ENCODE measurements around the gene SORBS2. TPM values are rescaled to one million over a fixed set of nuclear protein-coding genes. Genes with fewer than 3 reads are reported as not detected.

The SORBS2 gene
- total RNA-seq, 1 experiment from 2014 or later = 1.5 TPM

DNA sequence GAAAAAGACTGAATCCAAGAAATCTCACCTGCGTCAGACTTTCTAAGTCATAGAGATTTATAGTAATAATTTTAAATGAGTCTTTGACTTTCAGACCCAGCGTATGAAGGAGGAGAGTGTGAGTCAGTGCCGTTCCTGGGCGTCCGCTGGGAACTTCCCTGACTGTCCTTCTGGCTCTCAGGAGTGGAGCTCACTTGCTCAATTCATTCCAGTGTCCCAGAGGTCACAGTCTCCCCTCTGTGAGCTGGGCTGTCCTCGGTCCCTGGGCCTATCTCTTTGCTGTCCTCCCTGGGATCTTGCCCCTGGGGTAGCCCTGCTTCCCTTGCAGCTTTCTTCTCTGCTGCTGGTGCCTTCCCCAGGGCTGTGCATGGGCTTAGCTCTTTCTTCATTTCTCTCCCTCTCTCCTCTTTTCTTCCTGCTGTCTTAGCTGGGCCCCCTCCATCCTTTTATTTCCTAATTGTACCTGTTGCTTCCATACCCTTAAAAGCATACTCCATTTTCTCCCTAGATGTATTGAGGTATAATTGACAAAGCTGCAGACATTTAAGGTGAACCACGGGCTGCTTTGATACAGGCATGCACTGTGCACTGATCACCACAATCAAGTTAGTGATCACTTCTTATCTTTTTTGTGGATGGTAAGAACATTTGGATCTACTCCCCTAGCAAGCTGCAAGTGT, 11.6 kb downstream of the SORBS2 start:
- DNase-seq (ENCODE audit: low spot score) = no peak

DNA sequence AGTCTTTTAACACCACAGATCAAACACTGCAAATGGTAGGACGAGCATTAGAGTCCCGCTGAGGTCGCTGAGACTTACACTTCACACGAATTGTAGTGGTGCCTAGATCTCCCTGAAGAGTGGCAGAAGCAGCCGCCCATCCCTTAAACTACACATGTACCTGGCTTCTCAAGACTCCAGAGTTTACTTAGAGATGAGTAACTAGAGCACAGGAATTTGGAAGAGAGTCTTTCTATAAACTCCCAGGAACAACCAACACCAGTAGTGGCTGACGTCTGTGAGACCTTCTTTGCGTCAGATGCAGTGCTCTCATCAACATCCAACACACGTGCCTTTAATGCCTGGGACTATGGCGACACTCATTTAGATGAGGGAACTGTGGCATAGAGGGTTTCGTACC, 12.6 kb downstream of the SORBS2 start:
- no peak for DNase-seq (ENCODE audit: low spot score)

DNA sequence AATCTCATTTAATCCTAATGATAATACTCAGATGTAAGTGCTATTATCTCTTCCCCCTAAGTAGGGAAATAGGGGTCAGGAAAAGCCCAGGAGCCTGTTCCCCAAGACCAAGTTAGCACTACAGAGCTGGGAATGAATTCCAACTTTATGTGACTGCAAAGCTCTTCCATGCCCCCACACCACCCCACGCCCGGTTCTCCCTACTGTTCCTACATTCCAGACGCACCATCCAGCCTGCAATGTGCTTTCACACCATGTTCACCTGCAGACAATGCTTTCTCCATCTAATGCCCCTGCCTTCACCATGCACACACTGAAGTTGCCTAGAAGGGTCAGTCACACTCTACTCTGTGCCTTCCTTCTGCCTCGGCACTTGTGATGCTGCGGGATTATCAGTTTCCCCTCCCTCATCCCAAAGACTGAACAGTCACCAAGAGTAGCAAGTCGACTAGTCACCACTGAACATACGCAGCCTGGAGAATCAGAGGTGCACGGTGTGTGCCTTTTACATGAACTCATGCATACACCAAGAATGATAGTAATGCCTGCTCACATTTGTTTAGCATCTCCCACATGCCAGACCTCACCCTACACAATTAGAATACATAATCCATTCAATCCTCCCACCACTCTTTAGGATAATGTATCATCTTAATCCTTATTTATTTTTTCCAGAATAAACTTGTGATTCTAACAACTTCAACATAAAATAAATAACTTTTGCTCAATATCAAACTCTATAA, 14.2 kb downstream of the SORBS2 start:
- DNase-seq (ENCODE audit: low spot score) = no peak

DNA sequence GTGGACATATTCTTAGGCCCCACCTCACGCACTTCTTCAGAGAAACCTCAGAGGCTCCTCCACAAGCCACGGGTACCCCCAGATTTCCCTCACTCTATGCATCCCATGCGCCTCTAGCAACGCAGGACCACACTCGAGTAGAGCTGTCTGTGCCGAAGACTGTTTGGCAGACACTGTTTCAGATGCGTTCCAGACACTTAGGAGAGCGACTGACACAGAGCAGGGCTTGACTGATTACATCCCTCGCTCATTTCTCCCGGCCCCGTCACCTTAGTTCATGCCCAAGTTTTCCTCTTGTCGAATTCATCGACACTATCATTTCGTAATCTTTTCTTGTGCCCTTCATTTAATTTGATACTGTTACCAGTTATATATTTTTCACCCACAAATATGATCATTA, 15.0 kb downstream of the SORBS2 start:
- DNase-seq (ENCODE audit: low spot score) = no peak

DNA sequence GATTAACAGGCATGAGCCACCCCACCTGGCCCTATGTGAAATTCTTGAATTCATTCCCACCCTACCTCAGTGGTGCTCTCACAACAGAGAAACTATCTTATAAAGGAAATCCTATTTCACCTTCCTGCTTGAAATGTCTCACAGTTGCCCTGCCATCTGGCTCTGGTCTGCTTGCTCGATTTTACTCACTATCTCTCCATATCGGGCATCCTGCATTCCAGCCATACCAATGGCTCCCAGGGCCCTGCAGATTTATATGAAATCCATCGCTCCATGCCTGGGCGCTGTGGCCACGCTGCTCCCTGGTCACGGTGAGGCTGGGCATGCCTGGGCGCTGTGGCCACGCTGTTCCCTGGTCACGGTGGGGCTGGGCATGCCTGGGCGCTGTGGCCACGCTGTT, 15.8 kb downstream of the SORBS2 start:
- no peak for DNase-seq (ENCODE audit: low spot score)

DNA sequence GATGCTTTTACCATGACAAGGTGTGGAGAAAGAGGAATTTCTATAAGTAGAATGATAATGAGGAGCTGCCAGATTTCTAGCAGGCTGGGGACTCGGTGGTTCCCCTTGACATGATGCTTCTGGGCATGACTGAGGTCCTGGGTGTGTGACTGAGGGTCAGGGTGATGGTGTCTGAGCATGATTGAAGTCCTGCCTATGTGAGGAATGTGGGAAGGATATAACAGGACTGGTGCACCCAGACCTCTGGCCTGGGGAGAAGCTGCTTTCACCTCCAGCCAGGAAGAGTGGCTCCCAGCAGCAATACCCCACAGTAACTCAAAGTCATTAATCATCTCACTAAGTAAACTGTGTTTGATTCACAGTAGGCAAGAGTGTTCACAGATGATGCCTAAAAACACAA, 17.4 kb downstream of the SORBS2 start:
- no peak for DNase-seq (ENCODE audit: low spot score)

DNA sequence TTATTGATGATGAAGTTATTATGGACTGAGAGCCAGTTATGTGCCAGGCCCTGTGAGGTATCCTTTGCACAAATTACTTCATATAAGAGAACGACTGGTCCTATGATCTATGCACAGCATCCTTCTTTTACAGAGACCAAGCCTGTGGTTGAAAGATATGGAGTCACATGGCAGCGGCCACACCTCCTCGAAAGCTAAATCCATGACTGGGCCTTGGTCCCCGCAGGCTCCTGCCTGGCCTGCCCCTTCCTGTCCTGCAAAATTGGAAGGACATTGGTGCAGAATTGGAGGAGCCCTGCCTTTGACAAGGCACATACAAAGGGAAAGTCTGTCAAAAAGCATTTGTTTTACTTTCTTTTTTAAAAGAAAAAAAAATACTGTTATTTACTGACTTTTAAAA, 18.3 kb downstream of the SORBS2 start:
- no peak for DNase-seq (ENCODE audit: low spot score)

DNA sequence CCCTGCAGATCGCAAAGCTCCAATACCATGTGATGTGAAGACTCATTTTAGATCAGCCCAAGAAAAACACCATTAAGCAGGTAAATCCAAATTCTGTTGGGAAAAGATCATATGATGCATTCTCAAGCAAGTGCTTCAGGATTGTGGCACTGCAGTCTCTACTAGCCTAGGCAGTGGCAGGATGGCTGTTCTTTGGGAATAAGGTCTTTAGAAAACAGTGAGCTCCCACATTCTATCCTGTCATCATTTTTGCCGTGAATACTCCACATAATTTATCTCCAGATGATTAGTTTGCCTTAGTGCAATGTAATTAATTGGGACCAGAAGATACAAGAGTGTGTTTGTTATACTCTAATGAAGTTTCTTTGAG, 18.9 kb downstream of the SORBS2 start:
- DNase-seq (ENCODE audit: low spot score) = no peak

DNA sequence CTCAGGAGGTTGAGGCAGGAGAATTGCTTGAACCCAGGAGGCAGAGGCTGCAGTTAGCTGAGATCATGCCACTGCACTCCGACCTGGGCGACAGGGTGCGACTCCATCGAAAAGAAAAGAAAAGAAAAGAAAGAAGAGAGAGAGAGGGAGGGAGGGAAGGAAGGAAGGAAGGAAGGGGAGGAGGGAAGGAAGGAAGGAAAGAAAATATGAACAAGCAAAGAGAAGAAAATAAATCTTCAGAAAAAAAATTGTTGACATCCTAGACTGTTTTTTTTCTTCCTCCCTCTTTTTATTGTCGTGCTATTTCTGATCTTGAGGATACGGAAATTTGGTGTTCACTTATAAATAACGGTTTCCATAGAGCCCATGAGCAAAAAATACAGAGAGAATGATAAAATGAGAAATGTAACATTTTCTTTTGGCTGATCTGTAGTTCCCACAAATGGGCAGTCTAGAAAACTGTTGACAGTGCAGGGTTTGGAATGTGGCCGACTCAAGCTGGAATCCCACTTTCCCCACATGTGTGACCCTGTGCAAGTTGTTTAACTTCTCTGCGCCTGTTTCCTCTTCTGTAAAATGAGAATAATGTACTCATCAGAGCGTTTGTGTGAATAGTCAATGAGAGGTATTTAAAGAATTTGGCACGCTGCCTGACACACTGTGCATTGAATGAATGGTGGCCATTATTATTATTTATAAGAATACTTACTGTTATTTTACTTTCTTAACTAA, 19.4 kb downstream of the SORBS2 start:
- peak; percentile 35 for DNase-seq (ENCODE audit: low spot score)

DNA sequence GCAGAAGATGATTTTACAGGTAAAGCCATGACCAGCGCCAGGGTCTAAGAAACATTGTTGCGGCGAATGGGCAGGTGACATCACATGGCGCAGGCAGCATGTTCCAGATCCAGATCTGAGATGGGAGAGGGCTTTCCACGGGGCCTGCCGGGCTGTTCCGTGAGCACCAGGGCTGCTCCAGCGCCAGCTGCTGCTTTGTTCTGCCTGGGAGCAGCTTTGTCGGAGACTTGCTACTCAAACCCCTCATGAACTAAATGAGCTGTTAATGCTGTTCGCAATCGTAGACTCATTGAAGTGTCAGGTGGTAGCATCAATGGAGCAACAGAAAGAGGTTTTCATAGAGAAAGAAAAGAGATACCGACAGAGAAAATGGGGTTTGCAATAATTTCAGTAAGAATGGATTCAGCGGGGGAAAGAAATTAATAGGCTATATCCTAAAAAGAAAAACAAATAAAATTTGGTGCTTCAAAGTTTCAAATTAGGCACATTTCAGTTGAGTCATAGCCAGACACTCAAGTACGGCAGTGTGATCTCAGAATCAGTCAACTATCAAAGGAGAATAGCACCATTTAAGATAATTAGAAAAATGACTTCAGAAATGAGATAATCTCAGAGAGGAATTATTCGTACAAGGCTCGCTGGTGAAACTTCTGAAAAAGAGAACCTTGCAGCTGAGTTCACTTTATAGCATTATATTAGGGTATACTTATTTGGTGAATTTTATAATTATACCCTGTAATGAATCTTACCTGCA, 23.9 kb downstream of the SORBS2 start:
- no peak for DNase-seq (ENCODE audit: low spot score)

DNA sequence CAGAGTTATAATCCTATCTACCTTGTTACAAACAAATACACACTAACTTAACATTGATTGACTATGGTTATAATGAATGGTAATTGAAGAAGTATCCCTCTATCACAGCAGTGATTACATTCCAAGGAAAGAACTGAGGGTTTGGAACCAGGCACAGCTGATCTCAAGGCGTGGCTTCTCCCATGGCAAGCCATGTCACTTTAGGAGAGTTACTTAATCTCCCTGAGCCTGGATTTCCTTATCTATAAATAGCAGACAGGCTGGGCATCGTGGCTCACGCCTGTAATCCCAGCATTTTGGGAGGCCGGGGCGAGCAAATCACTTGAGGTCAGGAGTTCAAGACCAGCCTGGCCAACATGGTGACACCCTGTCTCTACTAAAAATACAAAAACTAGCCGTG, 25.6 kb downstream of the SORBS2 start:
- no peak for DNase-seq (ENCODE audit: low spot score)

DNA sequence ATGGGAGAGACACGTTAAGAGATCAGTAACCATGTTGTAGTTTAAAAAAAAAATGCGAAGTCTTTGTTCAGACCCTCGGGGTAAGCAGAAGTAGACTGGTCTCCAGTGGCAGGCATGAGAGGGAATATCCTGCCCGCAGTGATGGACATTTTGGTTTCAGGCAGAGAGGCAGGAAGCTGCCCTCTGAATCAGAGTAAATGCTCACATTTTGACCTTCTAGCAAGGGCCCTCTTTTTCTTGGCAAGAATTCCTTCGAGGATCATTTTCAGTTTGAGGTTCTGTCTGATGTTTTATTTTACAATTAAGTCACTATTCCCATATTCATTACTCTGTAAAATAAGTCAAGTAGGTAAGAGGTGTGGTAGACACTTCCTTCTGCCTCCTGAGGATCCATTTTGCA, 28.4 kb downstream of the SORBS2 start:
- no peak for DNase-seq (ENCODE audit: low spot score)

DNA sequence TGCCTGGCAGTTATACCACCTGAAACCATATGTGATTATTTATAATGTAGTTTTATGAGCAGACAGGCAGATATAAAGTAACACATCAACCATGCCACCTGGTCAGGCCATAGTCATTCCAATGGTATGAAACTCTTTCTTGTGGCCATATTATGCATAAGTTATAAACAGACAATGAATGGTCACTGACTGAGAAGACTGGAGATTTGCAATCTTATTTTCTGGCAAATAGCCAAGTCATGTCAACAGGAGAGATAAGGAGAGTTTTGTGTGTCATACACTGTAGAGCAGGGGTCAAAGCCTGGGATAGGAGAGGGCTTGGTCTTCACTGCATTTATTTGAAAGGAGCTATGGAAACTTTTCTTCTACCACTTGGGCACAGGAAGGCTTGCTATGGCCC, 29.5 kb downstream of the SORBS2 start:
- DNase-seq (ENCODE audit: low spot score) = no peak

DNA sequence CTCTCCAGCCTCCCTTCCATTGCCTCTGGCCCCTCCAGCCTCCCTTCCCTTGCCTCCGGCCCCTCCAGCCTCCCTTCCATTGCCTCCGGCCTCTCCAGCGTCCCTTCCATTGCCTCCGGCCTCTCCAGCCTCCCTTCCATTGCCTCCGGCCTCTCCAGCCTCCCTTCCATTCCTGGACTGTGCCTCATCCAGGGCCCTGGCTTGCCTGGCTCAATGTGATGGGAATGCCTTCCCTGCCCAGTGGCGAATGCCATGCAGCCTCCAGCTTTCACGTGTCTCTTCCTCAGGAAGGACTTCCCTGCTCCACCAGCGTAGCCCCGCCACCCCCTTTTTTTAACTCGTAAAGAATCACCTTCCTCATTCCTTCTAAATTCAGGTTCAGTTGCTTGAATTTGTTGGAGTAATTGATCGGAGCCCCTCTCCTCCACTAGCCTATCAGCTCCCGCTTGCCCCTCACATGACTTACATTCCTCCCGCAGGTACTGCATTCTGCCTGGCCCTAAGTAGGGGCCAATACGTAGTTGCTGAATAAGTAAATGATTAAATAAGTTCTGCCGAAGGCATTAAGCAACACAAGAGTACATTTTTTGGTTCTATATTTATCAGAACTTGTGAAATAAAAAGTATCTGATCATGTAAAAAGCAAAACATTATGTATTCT, 30.3 kb downstream of the SORBS2 start:
- no peak for DNase-seq (ENCODE audit: low spot score)

DNA sequence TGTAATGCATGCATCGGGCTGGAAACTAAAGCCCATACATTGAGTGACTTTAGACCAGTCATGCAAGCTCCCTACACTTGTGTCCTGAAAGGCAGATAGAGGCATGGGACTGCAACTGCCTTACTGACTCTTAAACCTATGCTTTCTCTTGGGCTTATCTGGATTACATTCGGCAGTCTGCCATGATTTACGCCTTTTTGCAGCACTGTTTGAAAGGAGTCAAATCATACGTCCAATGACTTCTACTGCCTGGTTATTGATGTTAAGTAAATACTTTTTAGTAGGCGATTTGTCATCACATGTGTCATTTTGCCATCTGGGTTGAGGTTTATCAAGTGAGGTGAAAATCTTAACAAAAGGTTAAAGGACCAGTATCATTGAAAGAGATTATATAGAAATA, 31.5 kb downstream of the SORBS2 start:
- DNase-seq (ENCODE audit: low spot score) = no peak

DNA sequence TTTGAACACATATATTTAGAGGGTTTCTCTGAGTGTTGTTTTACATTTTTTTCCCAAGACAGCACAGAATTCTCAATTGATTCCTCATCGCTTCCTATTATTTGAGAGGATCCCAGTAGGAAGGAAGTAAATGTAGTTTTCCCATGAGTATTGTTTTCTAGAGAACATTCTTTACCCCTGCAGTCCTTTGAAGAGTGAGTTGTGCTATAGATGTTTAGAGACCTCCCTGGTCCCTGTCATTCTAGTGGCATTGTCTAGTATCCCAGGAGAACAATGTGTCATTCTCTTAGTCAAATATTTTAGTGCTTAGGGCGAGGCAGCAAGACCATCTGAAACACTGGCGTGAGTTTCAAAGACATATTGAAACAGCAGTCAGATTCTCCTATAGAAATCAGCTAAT, 32.5 kb downstream of the SORBS2 start:
- no peak for DNase-seq (ENCODE audit: low spot score)

DNA sequence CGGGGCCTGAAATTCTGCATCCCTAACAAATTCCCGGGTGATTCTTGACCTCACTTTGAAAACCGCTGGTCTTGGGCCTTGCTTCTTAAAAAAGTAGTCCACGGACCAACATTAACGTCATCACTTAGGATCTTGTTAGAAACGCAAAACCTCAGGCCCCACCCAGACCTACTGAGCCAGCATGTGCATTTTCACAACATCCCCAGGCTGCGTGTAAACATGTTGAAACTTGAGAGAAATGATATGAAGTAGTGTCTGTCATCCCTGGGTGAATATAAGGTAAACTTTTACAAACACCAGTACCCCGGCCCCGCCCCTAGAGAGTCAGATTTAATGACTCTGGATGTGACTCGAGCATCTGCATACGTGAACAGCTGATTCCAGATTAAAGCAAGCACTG, 33.7 kb downstream of the SORBS2 start:
- DNase-seq (ENCODE audit: low spot score) = peak; percentile 68

DNA sequence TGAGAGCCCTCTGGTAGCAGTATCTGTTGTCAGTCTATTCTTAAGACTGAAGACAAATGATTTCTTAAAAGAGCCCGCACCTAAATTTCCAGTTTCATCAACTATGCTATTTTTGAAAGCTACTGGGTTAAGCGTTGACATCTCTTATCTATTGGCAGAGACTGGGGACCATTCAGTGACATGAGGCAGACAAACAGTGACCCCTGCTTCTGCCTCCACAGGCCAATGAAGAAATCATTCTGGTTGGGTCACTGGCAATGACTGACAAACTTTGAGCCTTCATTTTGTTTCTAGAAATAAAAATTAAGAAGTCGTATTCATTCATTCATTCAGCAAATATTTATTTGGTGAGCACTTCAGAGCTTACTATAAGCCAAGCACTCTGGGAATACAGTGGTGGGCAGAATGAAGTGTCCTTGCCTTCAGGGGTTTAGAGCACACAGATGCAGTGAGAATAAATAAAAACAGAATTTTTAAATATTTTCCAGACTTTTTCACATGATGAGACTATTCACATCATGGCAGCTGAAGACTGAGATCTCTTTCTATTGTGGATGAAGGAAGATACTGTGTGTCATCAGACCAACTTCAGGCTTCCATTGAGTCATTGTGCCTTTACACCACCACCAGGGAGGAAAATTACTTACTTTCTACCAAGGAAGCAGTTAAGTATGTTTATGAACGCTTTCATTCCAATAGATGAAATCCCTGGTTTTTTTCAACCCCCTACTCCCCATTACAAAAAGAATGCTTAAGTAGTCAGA, 36.0 kb downstream of the SORBS2 start:
- DNase-seq (ENCODE audit: low spot score) = no peak

DNA sequence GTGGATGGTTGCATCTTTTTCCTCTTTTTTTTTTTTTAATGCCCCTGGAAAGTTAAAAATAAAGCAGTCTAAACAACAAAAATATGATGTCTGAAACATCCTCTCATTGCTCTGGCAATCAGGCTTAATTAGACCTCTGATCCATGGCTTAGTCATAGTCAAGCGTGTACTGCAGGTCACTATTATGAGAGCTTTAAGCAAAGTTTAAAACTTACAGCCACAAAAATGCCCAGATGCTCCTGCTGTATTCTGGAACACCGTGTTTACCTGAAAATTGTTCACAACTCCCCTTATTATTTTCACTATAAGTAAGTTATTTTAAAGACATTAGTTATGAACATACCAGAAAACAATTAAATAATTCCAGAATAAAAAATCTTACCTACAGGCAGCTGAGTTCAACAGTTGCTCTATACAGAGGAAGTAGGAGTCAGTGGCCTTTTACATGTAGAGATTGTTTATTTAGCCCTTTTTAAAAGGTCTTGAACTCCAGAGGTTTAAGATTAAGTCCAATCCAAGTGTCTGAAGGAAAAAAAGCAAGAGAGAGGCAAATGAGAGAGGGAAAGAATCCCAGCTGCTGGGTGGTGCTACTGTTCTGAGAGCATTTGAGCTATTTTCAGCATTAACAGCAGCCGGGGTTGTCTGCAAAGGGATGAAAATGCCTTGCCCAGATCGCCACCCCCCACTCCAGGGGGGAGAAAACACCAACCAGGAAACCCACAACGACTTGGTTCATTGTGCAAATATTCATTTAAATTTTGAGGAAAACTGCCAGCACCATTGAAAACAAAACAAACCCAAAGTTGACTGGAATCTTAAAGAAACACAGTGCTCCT, 36.9 kb downstream of the SORBS2 start:
- DNase-seq (ENCODE audit: low spot score) = peak; percentile 69

DNA sequence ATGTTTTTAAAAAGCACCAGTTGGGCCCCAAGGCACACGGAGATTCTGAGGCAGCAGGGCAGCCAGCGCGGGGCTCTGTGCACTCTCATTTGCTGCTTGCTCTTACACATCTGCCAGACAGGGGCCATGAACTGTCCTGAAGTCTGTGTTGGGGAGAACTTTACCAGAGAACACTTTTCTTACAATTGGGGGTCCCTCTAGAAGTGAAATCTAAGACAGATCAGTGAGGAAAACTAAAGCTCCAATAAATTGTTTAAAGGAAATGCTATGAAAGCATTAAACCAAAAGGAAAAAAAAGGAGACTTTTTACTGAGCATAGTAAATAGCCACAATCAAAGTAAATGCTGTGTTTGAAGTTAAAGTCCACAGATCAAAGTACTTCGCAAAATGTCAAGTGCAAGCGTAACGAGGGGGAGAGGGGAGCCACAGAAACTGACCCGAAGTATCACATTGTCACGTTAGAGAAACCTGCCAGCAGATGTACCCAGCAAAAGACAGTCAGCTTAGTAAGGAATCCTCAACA, 37.8 kb downstream of the SORBS2 start:
- DNase-seq (ENCODE audit: low spot score) = no peak
